ENCODE measurements around the gene CDH22. TPM values are rescaled to one million over a fixed set of nuclear protein-coding genes. Genes with fewer than 3 reads are reported as not detected.

The CDH22 gene
- total RNA-seq, 2 experiments from 2014 or later = not detected

GRCh38 chr20:46207793-46208192 is 100.5 kb downstream of the CDH22 start:
- ATAC-seq (ENCODE audit: low read depth) (no peak), DNase-seq (no peak)
- no peaks in the 10 kb centered on the region for H3K36me3 Mint-ChIP-seq
- no peaks in the 10 kb centered on the region for H3K9me3 Mint-ChIP-seq
- H3K4me3 Mint-ChIP-seq = no peak overlapping the region
- POLR2A ChIA-PET = no interaction called here
- no peak overlapping the region for H3K27ac Mint-ChIP-seq
- peaks cover 7% of the 10 kb centered on the region for H3K4me1 Mint-ChIP-seq
- H3K27me3 Mint-ChIP-seq = peaks cover 16% of the 10 kb centered on the region

DNA sequence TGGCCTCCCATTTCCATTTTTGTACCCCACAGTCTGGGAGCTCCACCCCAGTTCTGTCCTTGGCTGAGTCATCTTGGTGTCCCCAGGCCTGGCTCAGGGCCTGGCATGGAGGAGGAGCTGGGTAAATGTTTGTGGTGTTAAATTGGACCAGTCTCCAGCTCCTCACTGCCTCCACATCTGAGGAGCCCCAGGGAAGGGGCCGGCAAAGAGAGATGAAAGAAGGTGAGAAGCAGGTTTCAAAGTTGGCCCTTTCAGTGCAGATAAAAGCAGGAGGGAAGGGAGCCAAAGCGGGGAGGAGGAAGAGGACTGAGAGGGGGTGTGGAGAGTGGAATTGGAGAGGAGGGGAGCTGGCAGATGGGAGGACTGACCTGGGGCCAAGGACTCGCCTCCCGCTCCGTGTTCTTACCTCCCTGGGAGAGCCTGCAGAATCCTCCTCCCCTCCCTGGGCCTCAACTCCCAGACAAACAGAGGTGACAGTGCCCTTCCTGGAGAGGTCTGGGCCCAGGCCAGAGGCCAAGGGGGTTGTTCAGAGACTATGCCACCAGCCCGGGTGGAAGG is 101.2 kb downstream of the CDH22 start:
- Mint-ChIP-seq H3K36me3 (no peaks in the 10 kb centered on the region), H3K27ac (no peak overlapping the region), H3K27me3 (peaks cover 16% of the 10 kb centered on the region), H3K4me1 (peaks cover 7% of the 10 kb centered on the region), H3K4me3 (no peak overlapping the region), H3K9me3 (no peaks in the 10 kb centered on the region)
- no peak for DNase-seq
- POLR2A ChIA-PET = no interaction called here
- ATAC-seq (ENCODE audit: low read depth) = no peak

- Mint-ChIP-seq H3K27ac (no peak overlapping the region), H3K4me1 (peaks cover 7% of the 10 kb centered on the region), H3K4me3 (no peak overlapping the region), H3K27me3 (peaks cover 23% of the 10 kb centered on the region), H3K9me3 (no peaks in the 10 kb centered on the region), H3K36me3 (no peaks in the 10 kb centered on the region)
- DNase-seq = no peak
- no peak for ATAC-seq (ENCODE audit: low read depth)
- POLR2A ChIA-PET = no interaction called here
These were observed 102.3 kb downstream of the CDH22 start for GRCh38 chr20:46206025-46206424.

GRCh38 chr20:46205349-46205748 is 102.9 kb downstream of the CDH22 start:
- H3K36me3 Mint-ChIP-seq = no peaks in the 10 kb centered on the region
- ATAC-seq (ENCODE audit: low read depth) = no peak
- H3K9me3 Mint-ChIP-seq = no peaks in the 10 kb centered on the region
- H3K4me1 Mint-ChIP-seq = peaks cover 7% of the 10 kb centered on the region
- DNase-seq = no peak
- no peak overlapping the region for H3K4me3 Mint-ChIP-seq
- H3K27me3 Mint-ChIP-seq = peaks cover 26% of the 10 kb centered on the region
- no peak overlapping the region for H3K27ac Mint-ChIP-seq
- POLR2A ChIA-PET = no interaction called here

GRCh38 chr20:46204594-46205186 is 103.6 kb downstream of the CDH22 start:
- no peak overlapping the region for H3K27ac Mint-ChIP-seq
- no peak overlapping the region for H3K4me3 Mint-ChIP-seq
- H3K4me1 Mint-ChIP-seq = peaks cover 7% of the 10 kb centered on the region
- ATAC-seq (ENCODE audit: low read depth) (no peak), DNase-seq (no peak)
- no peaks in the 10 kb centered on the region for H3K9me3 Mint-ChIP-seq
- POLR2A ChIA-PET = no interaction called here
- H3K27me3 Mint-ChIP-seq = peaks cover 30% of the 10 kb centered on the region
- H3K36me3 Mint-ChIP-seq = no peaks in the 10 kb centered on the region

- Mint-ChIP-seq H3K27ac (no peak overlapping the region), H3K4me1 (peaks cover 7% of the 10 kb centered on the region), H3K4me3 (no peak overlapping the region), H3K36me3 (no peaks in the 10 kb centered on the region), H3K9me3 (no peaks in the 10 kb centered on the region), H3K27me3 (peaks cover 34% of the 10 kb centered on the region)
- no peak for ATAC-seq (ENCODE audit: low read depth)
- no peak for DNase-seq
- POLR2A ChIA-PET = no interaction called here
These were observed 104.8 kb downstream of the CDH22 start for GRCh38 chr20:46203510-46203837.

- H3K4me1 Mint-ChIP-seq = peaks cover 7% of the 10 kb centered on the region
- DNase-seq (no peak), ATAC-seq (ENCODE audit: low read depth) (no peak)
- POLR2A ChIA-PET = no interaction called here
- no peaks in the 10 kb centered on the region for H3K9me3 Mint-ChIP-seq
- peaks cover 34% of the 10 kb centered on the region for H3K27me3 Mint-ChIP-seq
- no peak overlapping the region for H3K27ac Mint-ChIP-seq
- H3K36me3 Mint-ChIP-seq = no peaks in the 10 kb centered on the region
- H3K4me3 Mint-ChIP-seq = no peak overlapping the region
These were observed 105.4 kb downstream of the CDH22 start for GRCh38 chr20:46202766-46203509.

DNA sequence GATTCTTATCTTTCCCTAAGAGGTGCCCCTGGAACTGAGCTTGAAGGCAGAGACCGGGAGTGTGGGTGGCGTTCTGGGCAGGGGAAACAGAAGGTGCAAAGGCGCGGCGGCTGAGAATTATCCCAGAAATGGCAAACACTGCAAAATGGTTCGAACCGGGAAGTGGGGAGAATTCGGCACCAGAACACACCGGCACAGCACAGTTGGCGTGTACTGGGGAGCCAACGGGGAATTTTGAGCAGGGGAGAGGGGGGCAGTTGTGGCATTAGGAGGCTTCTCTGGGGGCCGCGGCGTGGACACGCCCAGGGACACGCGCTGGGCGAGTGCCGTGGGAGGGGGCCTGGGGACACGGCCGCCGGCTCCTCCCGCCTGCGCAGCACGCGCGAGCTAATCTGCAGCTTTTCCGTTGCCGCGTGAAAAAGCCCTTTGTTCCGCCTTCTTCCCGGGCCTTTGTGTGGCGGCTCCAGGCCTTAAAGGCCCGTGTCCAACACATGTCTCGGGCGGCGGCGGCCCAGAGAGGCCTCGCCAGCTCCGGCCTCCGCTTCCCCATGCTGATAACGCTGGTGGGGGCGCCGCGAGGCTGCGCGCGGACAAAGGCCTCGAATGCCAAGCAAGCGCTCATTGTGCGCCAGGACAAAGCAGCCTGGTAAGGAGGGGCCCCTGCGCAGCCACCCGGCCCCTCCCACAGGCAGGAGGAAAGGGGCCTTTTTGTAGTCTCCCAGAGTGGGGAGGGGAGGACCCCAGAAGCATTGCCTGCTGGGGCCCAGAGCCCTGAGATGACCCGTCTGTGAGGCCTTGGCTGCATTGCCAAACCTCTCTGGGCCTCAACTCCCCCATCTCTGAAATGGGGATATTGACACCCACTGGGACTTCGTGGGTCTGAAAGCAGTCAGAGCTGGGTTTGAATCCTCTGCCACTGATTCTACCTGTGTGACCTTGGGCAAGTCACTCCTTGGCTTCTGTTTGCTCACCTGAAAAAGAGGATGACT is 107.4 kb downstream of the CDH22 start:
- Mint-ChIP-seq H3K27ac (no peak overlapping the region), H3K36me3 (no peaks in the 10 kb centered on the region), H3K27me3 (peaks cover 33% of the 10 kb centered on the region), H3K9me3 (no peaks in the 10 kb centered on the region), H3K4me1 (peaks cover 6% of the 10 kb centered on the region), H3K4me3 (no peak overlapping the region)
- DNase-seq (no peak), ATAC-seq (ENCODE audit: low read depth) (no peak)
- POLR2A ChIA-PET = no interaction called here

DNA sequence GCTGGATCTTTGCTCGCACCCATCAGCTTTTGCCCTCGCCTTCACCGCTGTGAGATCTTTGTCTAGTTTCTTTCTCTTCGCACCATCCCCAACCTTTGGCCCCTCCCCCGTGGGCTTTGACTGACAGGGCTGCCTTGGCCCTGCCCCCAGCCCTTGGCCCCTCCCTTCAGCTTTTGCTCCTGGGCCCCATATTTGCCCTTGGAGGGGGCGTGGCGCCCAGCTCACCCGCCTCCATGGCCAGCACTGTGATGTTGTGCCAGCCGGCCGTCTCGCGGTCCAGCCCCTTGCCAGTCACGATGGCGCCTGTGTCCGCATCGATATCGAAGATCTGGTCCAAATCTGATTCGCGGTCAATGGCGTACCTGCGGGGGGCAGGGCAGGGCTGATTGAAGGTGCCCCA is 109.1 kb downstream of the CDH22 start:
- Mint-ChIP-seq H3K36me3 (no peaks in the 10 kb centered on the region), H3K27ac (no peak overlapping the region)
- ATAC-seq (ENCODE audit: low read depth) = no peak

DNA sequence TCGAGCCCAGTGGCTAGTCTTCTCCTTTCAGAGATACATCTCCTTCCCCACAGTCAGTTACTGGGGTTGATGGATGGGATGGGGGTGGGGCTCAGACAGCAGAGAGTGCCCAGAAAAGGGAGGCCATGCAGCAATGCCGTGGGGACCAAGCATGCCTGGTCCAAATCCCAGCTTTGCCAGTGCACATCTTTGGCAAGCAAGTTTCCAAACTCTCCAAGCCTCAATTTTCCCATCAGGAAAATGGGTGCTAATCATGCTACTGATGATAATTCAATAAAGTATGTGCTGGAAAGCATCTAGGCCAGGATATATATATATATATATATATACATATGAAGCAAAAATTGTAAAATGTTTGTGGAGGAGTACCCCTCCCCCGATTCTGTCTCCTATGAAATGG is 111.3 kb downstream of the CDH22 start:
- Mint-ChIP-seq H3K4me1 (no peaks in the 10 kb centered on the region), H3K27ac (no peak overlapping the region), H3K9me3 (no peaks in the 10 kb centered on the region), H3K36me3 (no peaks in the 10 kb centered on the region), H3K4me3 (no peak overlapping the region), H3K27me3 (peaks cover 37% of the 10 kb centered on the region)
- ATAC-seq (ENCODE audit: low read depth) (no peak), DNase-seq (no peak)
- POLR2A ChIA-PET = no interaction called here

More for the DNA sequence above, 109.1 kb downstream of the CDH22 start:
- DNase-seq = no peak
- POLR2A ChIA-PET = no interaction called here
- no peaks in the 10 kb centered on the region for H3K4me1 Mint-ChIP-seq
- H3K27me3 Mint-ChIP-seq = peaks cover 30% of the 10 kb centered on the region
- no peaks in the 10 kb centered on the region for H3K9me3 Mint-ChIP-seq
- no peak overlapping the region for H3K4me3 Mint-ChIP-seq

DNA sequence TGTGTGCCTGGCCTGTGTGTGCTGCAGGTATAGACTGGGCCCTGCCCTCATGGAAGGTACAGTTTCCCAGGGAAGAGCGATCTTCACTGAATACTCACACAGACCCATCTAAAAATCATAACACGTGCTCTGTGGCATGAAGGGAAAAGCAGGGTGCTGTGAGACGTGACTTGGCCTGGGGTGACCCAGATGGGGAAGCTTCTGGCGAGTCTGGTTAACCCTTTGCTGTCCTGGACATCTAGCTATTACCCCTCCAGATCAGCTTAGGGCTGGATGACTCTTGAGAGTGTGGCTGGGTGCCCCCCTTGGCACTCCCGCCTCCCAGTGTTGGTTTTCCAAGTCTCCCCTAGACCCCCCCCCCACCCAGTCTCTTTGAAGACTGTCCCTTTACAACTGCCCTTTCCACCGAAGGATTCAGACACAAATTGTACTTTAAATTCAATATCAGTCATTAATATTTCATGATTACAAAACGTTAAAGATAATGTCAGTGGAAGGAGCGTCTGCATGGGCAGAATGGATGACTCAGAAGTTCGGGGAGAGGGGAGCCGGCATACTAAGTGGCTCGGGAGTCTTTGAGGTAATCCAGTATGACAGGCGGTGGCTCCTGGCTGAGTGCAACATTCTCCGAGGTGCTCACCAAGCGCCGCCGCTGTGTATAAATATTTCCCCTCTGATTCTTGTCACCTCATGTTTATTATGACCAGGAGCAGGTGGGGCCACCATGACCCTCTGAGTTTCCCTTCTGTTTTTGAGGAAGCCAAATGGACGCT is 112.8 kb downstream of the CDH22 start:
- ATAC-seq (ENCODE audit: low read depth) = no peak
- Mint-ChIP-seq H3K27ac (no peak overlapping the region), H3K4me1 (no peaks in the 10 kb centered on the region), H3K27me3 (peaks cover 33% of the 10 kb centered on the region), H3K36me3 (no peaks in the 10 kb centered on the region), H3K4me3 (no peak overlapping the region), H3K9me3 (no peaks in the 10 kb centered on the region)
- POLR2A ChIA-PET = no interaction called here
- DNase-seq = no peak

GRCh38 chr20:46194409-46194808 is 113.9 kb downstream of the CDH22 start:
- DNase-seq (no peak), ATAC-seq (ENCODE audit: low read depth) (no peak)
- Mint-ChIP-seq H3K4me1 (no peaks in the 10 kb centered on the region), H3K4me3 (no peak overlapping the region), H3K36me3 (no peaks in the 10 kb centered on the region), H3K27me3 (peaks cover 24% of the 10 kb centered on the region), H3K9me3 (no peaks in the 10 kb centered on the region), H3K27ac (no peak overlapping the region)
- POLR2A ChIA-PET = no interaction called here

- no peak overlapping the region for H3K4me3 Mint-ChIP-seq
- H3K4me1 Mint-ChIP-seq = no peaks in the 10 kb centered on the region
- H3K27ac Mint-ChIP-seq = no peak overlapping the region
- no peaks in the 10 kb centered on the region for H3K9me3 Mint-ChIP-seq
- POLR2A ChIA-PET = no interaction called here
- H3K36me3 Mint-ChIP-seq = no peaks in the 10 kb centered on the region
- ATAC-seq (ENCODE audit: low read depth) (no peak), DNase-seq (no peak)
- H3K27me3 Mint-ChIP-seq = peaks cover 11% of the 10 kb centered on the region
These were observed 115.8 kb downstream of the CDH22 start for GRCh38 chr20:46192376-46192944.
